ENCODE data around the gene CCDC61. TPM values are rescaled to one million over a fixed set of nuclear protein-coding genes. Genes with fewer than 3 reads are reported as not detected.

CCDC61 gene
- total RNA-seq, 1 donor from 2014 or later: 17.8 TPM

Small RNA genes within 50 kb of the gene (microRNA-seq; reads per million reads assigned to microRNA genes)
- 275 reads per million, percentile 70 among the genes with 10 or more reads in this experiment for gene MIR769

Other genes starting within 250 kb of the CCDC61 start
- gene SIX5, start 226.2 kb upstream of the CCDC61 start, total RNA-seq: 26.3 TPM
- 77.9 TPM for gene DMPK, start 213.0 kb upstream of the CCDC61 start, total RNA-seq
- gene DMWD, start 202.6 kb upstream of the CCDC61 start, total RNA-seq: 57.4 TPM
- gene RSPH6A, start 180.2 kb upstream of the CCDC61 start, total RNA-seq: 0.18 TPM
- 60.9 TPM for gene SYMPK, start 132.3 kb upstream of the CCDC61 start, total RNA-seq
- gene FOXA3, start 131.1 kb upstream of the CCDC61 start, total RNA-seq: not detected
- 21.0 TPM for gene IRF2BP1, start 109.3 kb upstream of the CCDC61 start, total RNA-seq
- gene MYPOP, start 92.9 kb upstream of the CCDC61 start, total RNA-seq: 8.6 TPM
- not detected for gene NANOS2, start 80.7 kb upstream of the CCDC61 start, total RNA-seq
- 9.9 TPM for gene NOVA2, start 21.6 kb upstream of the CCDC61 start, total RNA-seq
- gene PGLYRP1, start 27.6 kb downstream of the CCDC61 start, total RNA-seq: 3.2 TPM
- 0.94 TPM for gene IGFL4, start 45.5 kb downstream of the CCDC61 start, total RNA-seq
- gene IGFL3, start 129.2 kb downstream of the CCDC61 start, total RNA-seq: not detected
- 0.85 TPM for gene IGFL2, start 152.8 kb downstream of the CCDC61 start, total RNA-seq
- not detected for gene IGFL1, start 234.3 kb downstream of the CCDC61 start, total RNA-seq

Measured in sciatic nerve (tissue), 1 donor.